Body of pancreas (tissue), 4 donors: ENCODE results near the gene EHMT1. TPM values are rescaled to one million over a fixed set of nuclear protein-coding genes. Genes with fewer than 3 reads are reported as not detected.
A peak's percentile ranks its signal among the peaks of the same experiment; 100 is the strongest.

Source experiments
- ATAC-seq: fragments of 150-250 bp; one replicate; pipeline ENCODE4 v1.9.1; 2016
- DNase-seq, 4 donors: peaks; one replicate each; pipeline ENCODE4 v3.0.0-alpha.2; 2019
- H3K27ac ChIP-seq, 4 donors: fragments of 200-600 bp; sonication (generic); 1 replicate in 3 of 4; 2 replicates in 1 of 4; pipeline versions ENCODE4 v1.5.1 to v1.6.1; 2016 to 2019; ENCODE audit warnings: mild to moderate bottlenecking in 1 of 4, mixed read lengths in 1 of 4, moderate library complexity in 1 of 4
- H3K27me3 ChIP-seq, 2 donors: fragments of 200-600 bp; sonication (generic); one replicate each; pipeline ENCODE4 v1.6.0; 2016; ENCODE audit warnings: mild to moderate bottlenecking in 1 of 2
- H3K36me3 ChIP-seq, 2 donors: fragments of 200-600 bp; sonication (generic); replicated peaks in 1 of 2; 2 replicates each; pipeline ENCODE4 v1.5.1; 2016; ENCODE audit warnings: low read depth in 2 of 2; ENCODE audit not compliant: insufficient read depth in 1 of 2
- H3K4me1 ChIP-seq: fragments of 200-600 bp; sonication (generic); one replicate; pipeline ENCODE4 v1.6.0; 2016
- H3K4me3 ChIP-seq, 2 donors: fragments of 200-600 bp; sonication (generic); 1 replicate in 1 of 2; 2 replicates in 1 of 2; pipeline ENCODE4 v1.5.1; 2016 to 2019
- H3K9me3 ChIP-seq, 3 donors: fragments of 200-600 bp; sonication (generic); 1 replicate in 2 of 3; 2 replicates in 1 of 3; pipeline ENCODE4 v1.5.1; 2016
- POLR2A ChIP-seq, 3 donors: fragments of 450-650 bp; IDR thresholded peaks; one replicate each; pipeline ENCODE4 v1.6.1; 2016; ENCODE audit warnings: antibody characterized with exemption in 3 of 3, mild to moderate bottlenecking in 2 of 3
- WGBS, 2 donors: methylation state at CpG; one replicate each; pipeline ENCODE4 v1.1.5; 2017; 5-methylcytosine and 5-hydroxymethylcytosine counted together
- intact Hi-C: fragments of 100-400 bp; cut with DNase I; formaldehyde crosslinking; loops from one replicate; pipeline ENCODE4 v1.15.1; 2023
- total RNA-seq, 2 donors: library from RNA; depleted of rRNA; stranded (reverse); fragments of >200 nt; gene quantifications; one replicate each; pipeline ENCODE4 v1.1.0, GENCODE V29; 2016
- TF ChIP-seq, protein P1 (sequence below), 7 experiments: fragments of 450-650 bp in 4 of 7; fragments of 200-600 bp in 3 of 7; sonication (generic) in 3 of 7; IDR thresholded peaks; one replicate each; pipeline ENCODE4 v1.5.1; 2016 to 2019; ENCODE audit warnings: antibody characterized with exemption in 7 of 7

The EHMT1 gene
- total RNA-seq, 2 donors from 2014 or later = 41.0 to 65.9 TPM

DNA sequence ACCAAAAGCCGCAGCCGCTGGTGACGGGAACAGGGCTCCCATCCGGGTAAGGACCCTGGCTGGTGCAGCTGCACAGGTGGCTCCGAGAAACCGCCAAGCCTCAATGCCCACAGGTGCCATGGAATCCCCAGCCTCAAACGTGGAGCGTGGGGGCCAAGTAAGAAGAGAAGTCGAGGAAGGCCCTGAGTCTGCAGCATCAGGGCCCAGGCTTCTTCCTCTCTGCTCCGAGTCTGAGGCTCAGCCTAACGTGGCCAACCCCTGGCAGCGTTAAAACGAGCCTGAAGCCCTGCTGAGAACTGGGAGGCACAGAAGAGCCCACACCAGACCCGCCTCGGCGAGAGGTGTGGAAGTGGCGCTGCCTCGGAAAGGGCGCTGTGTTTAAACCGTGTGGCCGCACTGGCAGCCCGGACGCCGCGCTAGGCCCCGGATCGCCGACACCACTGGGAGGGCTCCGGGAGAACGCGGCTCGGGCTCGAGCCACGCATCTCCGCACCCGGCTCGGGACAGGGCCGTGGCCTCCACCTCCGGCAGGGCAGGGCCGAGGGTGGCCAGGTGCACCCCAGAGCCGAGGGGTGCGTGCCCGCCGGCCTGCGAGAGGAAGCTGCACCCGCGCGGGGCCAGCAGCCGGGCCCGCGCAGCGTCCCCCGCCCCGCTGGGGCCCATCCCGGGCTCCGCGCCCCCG lies 29.2 kb upstream of the EHMT1 start:
- DNase-seq = peak in 1 of 4 donors; percentile 19
- intact Hi-C loops = no loop called here
- peaks cover 0 to 6% of the 10 kb centered on the region in 2 donors for H3K36me3 ChIP-seq
- H3K27me3 ChIP-seq = no peaks in the 10 kb centered on the region
- ATAC-seq = peak; percentile 0
- H3K9me3 ChIP-seq = no peaks in the 10 kb centered on the region
- WGBS, 2 donors = 10 to 30% methylated on average over 4 to 45 of the region's 58 CpGs
- TF ChIP-seq POLR2A (IDR thresholded peaks at IDR 0.05) = no peak
- TF ChIP-seq, protein P1, sequence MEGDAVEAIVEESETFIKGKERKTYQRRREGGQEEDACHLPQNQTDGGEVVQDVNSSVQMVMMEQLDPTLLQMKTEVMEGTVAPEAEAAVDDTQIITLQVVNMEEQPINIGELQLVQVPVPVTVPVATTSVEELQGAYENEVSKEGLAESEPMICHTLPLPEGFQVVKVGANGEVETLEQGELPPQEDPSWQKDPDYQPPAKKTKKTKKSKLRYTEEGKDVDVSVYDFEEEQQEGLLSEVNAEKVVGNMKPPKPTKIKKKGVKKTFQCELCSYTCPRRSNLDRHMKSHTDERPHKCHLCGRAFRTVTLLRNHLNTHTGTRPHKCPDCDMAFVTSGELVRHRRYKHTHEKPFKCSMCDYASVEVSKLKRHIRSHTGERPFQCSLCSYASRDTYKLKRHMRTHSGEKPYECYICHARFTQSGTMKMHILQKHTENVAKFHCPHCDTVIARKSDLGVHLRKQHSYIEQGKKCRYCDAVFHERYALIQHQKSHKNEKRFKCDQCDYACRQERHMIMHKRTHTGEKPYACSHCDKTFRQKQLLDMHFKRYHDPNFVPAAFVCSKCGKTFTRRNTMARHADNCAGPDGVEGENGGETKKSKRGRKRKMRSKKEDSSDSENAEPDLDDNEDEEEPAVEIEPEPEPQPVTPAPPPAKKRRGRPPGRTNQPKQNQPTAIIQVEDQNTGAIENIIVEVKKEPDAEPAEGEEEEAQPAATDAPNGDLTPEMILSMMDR (IDR thresholded peaks at IDR 0.05) = no peak
- peak overlapping the region in 1 of 2 donors; percentile 36 for H3K4me3 ChIP-seq
- no peak overlapping the region for H3K27ac ChIP-seq
- peaks cover 49% of the 10 kb centered on the region for H3K4me1 ChIP-seq

GRCh38 chr9:137590123-137590468 lies 28.7 kb upstream of the EHMT1 start:
- ATAC-seq = peak; percentile 10
- Histone ChIP-seq H3K4me3 (no peak overlapping the region), H3K36me3 (peaks cover 0 to 6% of the 10 kb centered on the region in 2 donors), H3K27ac (peak overlapping the region in 1 of 4 donors; percentile 45), H3K4me1 (peaks cover 49% of the 10 kb centered on the region), H3K27me3 (no peaks in the 10 kb centered on the region), H3K9me3 (no peaks in the 10 kb centered on the region)
- DNase-seq = no peak
- no peak for TF ChIP-seq POLR2A (IDR thresholded peaks at IDR 0.05)
- TF ChIP-seq, protein P1 (IDR thresholded peaks at IDR 0.05) = no peak
- 0% methylated on average over 3 of the region's 61 CpGs; no CpG with 5 or more reads in 1 of the 2 donors for WGBS, 2 donors
- intact Hi-C loops = no loop called here

- H3K4me1 ChIP-seq = peaks cover 49% of the 10 kb centered on the region
- intact Hi-C loops = no loop called here
- H3K9me3 ChIP-seq = no peaks in the 10 kb centered on the region
- H3K4me3 ChIP-seq = peak within 1 kb of the TSS; percentile 26 to 62
- 1 to 12% methylated on average over 12 to 88 of the region's 113 CpGs for WGBS, 2 donors
- H3K27ac ChIP-seq = peak within 1 kb of the TSS; percentile 19 to 77 (median 52)
- ATAC-seq (peak; percentile 96), DNase-seq (peak; percentile 90 to 92 (median 90))
- no peaks in the 10 kb centered on the region for H3K27me3 ChIP-seq
- TF ChIP-seq, protein P1 (IDR thresholded peaks at IDR 0.05) = no peak
- TF ChIP-seq POLR2A (IDR thresholded peaks at IDR 0.05) = peak in 2 of 3 donors; percentile 36 to 40
- peaks cover 0 to 6% of the 10 kb centered on the region in 2 donors for H3K36me3 ChIP-seq
Measured at GRCh38 chr9:137590469-137591383, 28.1 kb upstream of the EHMT1 start, which contains the start of gene ZMYND19. Gene ZMYND19, minus strand, starts transcription at chr9:137590512. Its CDS starts 249 bp downstream, at chr9:137590263.

GRCh38 chr9:137592767-137593166 lies 26.0 kb upstream of the EHMT1 start:
- DNase-seq (peak; percentile 83 to 93 (median 92)), ATAC-seq (peak; percentile 67)
- intact Hi-C loops = no loop called here
- peaks cover 49% of the 10 kb centered on the region for H3K4me1 ChIP-seq
- no peaks in the 10 kb centered on the region for H3K36me3 ChIP-seq
- no peaks in the 10 kb centered on the region for H3K27me3 ChIP-seq
- H3K4me3 ChIP-seq = no peak overlapping the region
- 17 to 24% methylated on average over 5 to 7 of the region's 7 CpGs for WGBS, 2 donors
- TF ChIP-seq, protein P1 (IDR thresholded peaks at IDR 0.05) = peak in 1 of 7 experiments; percentile 17
- TF ChIP-seq POLR2A (IDR thresholded peaks at IDR 0.05) = no peak
- H3K27ac ChIP-seq = peak overlapping the region; percentile 47 to 75 (median 68)
- H3K9me3 ChIP-seq = no peaks in the 10 kb centered on the region
